IMR-90 (cell line): ENCODE measurements around the gene ATXN10. TPM values are rescaled to one million over a fixed set of nuclear protein-coding genes. Genes with fewer than 3 reads are reported as not detected.

Experiments
- ATAC-seq: fragments of 200-7000 bp; cut with Tn5 transposase; 2 replicates; pipeline ENCODE4 v1.9.1; 2020; ENCODE audit warnings: low read depth, mild to moderate bottlenecking, moderate library complexity
- BruUV-seq: library from RNA; stranded (reverse); fragments of 400-500 nt; replicated peaks from 2 replicates; lab custom pipeline; 2021; lab: Mats Ljungman, UMichigan
- CTCF ChIA-PET: fragments of 300-600 bp; formaldehyde crosslinking; extraction: SDS; loops from one replicate; lab custom pipeline; 2021; ENCODE audit warnings: antibody characterized with exemption; lab: Yijun Ruan, JAX
- POLR2A ChIA-PET: fragments of 300-600 bp; sonication (Branson Sonifier 250); formaldehyde crosslinking; loops from one replicate; lab custom pipeline; 2022; ENCODE audit warnings: antibody characterized with exemption; ENCODE audit not compliant: unreplicated experiment; lab: Charles Lee
- DNase-seq: peaks from one replicate; pipeline ENCODE4 v3.0.0; 2013
- H2AFZ ChIP-seq: replicated peaks from 2 replicates; pipeline ENCODE3; 2013; ENCODE audit warnings: low read length, mild to moderate bottlenecking; ENCODE audit not compliant: poor library complexity
- H2AK5ac ChIP-seq: 2 replicates; pipeline ENCODE4 v1.6.1; 2013; ENCODE audit warnings: low read depth, low read length, inconsistent platforms
- H2AK9ac ChIP-seq: replicated peaks from 2 replicates; pipeline ENCODE3; 2013; ENCODE audit warnings: mild to moderate bottlenecking, low read depth, low read length, moderate library complexity; ENCODE audit not compliant: poor library complexity
- H2BK120ac ChIP-seq: 2 replicates; pipeline ENCODE4 v1.6.1; 2013; ENCODE audit warnings: low read depth, low read length, inconsistent platforms
- H2BK15ac ChIP-seq: 3 replicates; pipeline ENCODE4 v1.6.1; 2013; ENCODE audit warnings: low read depth, low read length, inconsistent platforms
- H2BK20ac ChIP-seq: 2 replicates; pipeline ENCODE4 v1.6.1; 2013; ENCODE audit warnings: low read depth, mild to moderate bottlenecking, inconsistent platforms, low read length, moderate library complexity
- H2BK5ac ChIP-seq: 2 replicates; pipeline ENCODE4 v1.6.1; 2013; ENCODE audit warnings: mild to moderate bottlenecking, low read depth, low read length, inconsistent platforms; ENCODE audit not compliant: poor library complexity, severe bottlenecking
- H3K14ac ChIP-seq: replicated peaks from 2 replicates; pipeline ENCODE4 v1.6.1; 2013; ENCODE audit warnings: low read depth, low read length, inconsistent platforms
- H3K18ac ChIP-seq: 2 replicates; pipeline ENCODE4 v1.6.1; 2013; ENCODE audit warnings: low read depth, low read length, control low read depth
- H3K23ac ChIP-seq: 2 replicates; pipeline ENCODE4 v1.6.1; 2013; ENCODE audit warnings: low read depth, low read length, inconsistent platforms
- H3K27ac ChIP-seq: 2 replicates; pipeline ENCODE4 v1.5.1; 2013; ENCODE audit warnings: mild to moderate bottlenecking, control low read depth, low read length; ENCODE audit not compliant: insufficient read depth
- H3K27me3 ChIP-seq: 2 replicates; pipeline ENCODE4 v1.6.1; 2013; ENCODE audit warnings: low read length; ENCODE audit not compliant: control insufficient read depth, insufficient read depth
- H3K36me3 ChIP-seq: 2 replicates; pipeline ENCODE4 v1.6.1; 2013; ENCODE audit warnings: low read length, mixed read lengths; ENCODE audit not compliant: control insufficient read depth, insufficient read depth
- H3K4ac ChIP-seq: 2 replicates; pipeline ENCODE4 v1.6.1; 2013; ENCODE audit warnings: low read depth, low read length, inconsistent platforms
- H3K4me1 ChIP-seq: 2 replicates; pipeline ENCODE4 v1.6.1; 2013; ENCODE audit warnings: low read length, mixed read lengths; ENCODE audit not compliant: control insufficient read depth, insufficient read depth
- H3K4me2 ChIP-seq: 2 replicates; pipeline ENCODE4 v1.6.1; 2013; ENCODE audit warnings: low read depth, mild to moderate bottlenecking, control low read depth, low read length, moderate library complexity
- H3K4me3 ChIP-seq: 2 replicates; pipeline ENCODE4 v1.5.1; 2013; ENCODE audit warnings: low read depth, mild to moderate bottlenecking, control low read depth, low read length, moderate library complexity; ENCODE audit not compliant: insufficient read depth
- H3K56ac ChIP-seq: 2 replicates; pipeline ENCODE4 v1.6.1; 2013; ENCODE audit warnings: low read length, inconsistent platforms; ENCODE audit not compliant: insufficient read depth; ENCODE audit errors: extremely low read depth
- H3K79me1 ChIP-seq, 2 experiments: 2 replicates each; pipeline ENCODE4 v1.6.1; 2013; ENCODE audit warnings: low read length in 2 of 2, inconsistent platforms in 1 of 2, low read depth in 1 of 2
- H3K9ac ChIP-seq: 2 replicates; pipeline ENCODE4 v1.6.1; 2013; ENCODE audit warnings: low read depth, low read length, control low read depth
- H3K9me1 ChIP-seq: 2 replicates; pipeline ENCODE4 v1.6.1; 2013; ENCODE audit warnings: low read length, inconsistent platforms; ENCODE audit not compliant: insufficient read depth
- H3K9me3 ChIP-seq: 2 replicates; pipeline ENCODE4 v1.6.1; 2013; ENCODE audit warnings: low read length; ENCODE audit not compliant: control insufficient read depth, insufficient read depth
- H4K20me1 ChIP-seq: 2 replicates; pipeline ENCODE4 v1.6.1; 2013; ENCODE audit warnings: low read length, inconsistent platforms; ENCODE audit not compliant: insufficient read depth
- H4K5ac ChIP-seq: 2 replicates; pipeline ENCODE4 v1.6.1; 2013; ENCODE audit warnings: mild to moderate bottlenecking, low read depth, low read length, control low read depth
- H4K8ac ChIP-seq, 2 experiments: 2 replicates each; pipeline ENCODE4 v1.6.1; 2013; ENCODE audit warnings: low read depth in 2 of 2, low read length in 2 of 2, control low read depth in 1 of 2, inconsistent platforms in 1 of 2
- H4K91ac ChIP-seq: 2 replicates; pipeline ENCODE4 v1.6.1; 2013; ENCODE audit warnings: low read depth, low read length, inconsistent platforms; ENCODE audit not compliant: insufficient read depth
- BHLHE40 ChIP-seq: fragments of 150-350 bp; IDR thresholded peaks from 2 replicates; pipeline ENCODE4 v1.6.1; 2016; ENCODE audit warnings: mild to moderate bottlenecking, low read depth, low read length
- WGBS, 2 experiments: methylation state at CpG; one replicate each; pipeline versions ENCODE4 v1.1.5 to v1.1.7; 2013; ENCODE audit warnings: missing lambda C conversion rate in 2 of 2; ENCODE audit not compliant: insufficient read length in 1 of 2; ENCODE audit errors: extremely low coverage in 2 of 2; 5-methylcytosine and 5-hydroxymethylcytosine counted together
- dilution Hi-C: fragments of 300-500 bp; cut with HindIII; formaldehyde crosslinking; loops from one replicate; pipeline ENCODE4 v1.14.3; 2018; ENCODE audit warnings: low sequenced_read_pairs; ENCODE audit not compliant: unreplicated experiment
- in situ Hi-C: fragments of 300-500 bp; cut with MboI; formaldehyde crosslinking; loops from 3 replicates; pipeline ENCODE4 v1.14.3; 2019; ENCODE audit warnings: low sequenced_read_pairs, inconsistent platforms, mixed read lengths
- intact Hi-C: fragments of 100-400 bp; cut with micrococcal nuclease; formaldehyde crosslinking; loops from 2 replicates; pipeline ENCODE4 v1.10.0; 2022
- polyA plus RNA-seq, 3 experiments: library from polyadenylated mRNA; depleted of rRNA; stranded (reverse); fragments of >200 nt; gene quantifications; 2 replicates each; pipeline ENCODE4 v1.2.3, GENCODE V29; 2012; ENCODE audit warnings: low replicate concordance in 1 of 3
- total RNA-seq: library from RNA; depleted of rRNA; stranded (reverse); fragments of >200 nt; gene quantifications from 2 replicates; pipeline ENCODE4 v1.2.3, GENCODE V29; 2012

Gene ATXN10
- total and polyA plus RNA-seq, 2 of the 4 experiments (the other 2 are of a cell fraction), result 116 to 231 TPM

DNA sequence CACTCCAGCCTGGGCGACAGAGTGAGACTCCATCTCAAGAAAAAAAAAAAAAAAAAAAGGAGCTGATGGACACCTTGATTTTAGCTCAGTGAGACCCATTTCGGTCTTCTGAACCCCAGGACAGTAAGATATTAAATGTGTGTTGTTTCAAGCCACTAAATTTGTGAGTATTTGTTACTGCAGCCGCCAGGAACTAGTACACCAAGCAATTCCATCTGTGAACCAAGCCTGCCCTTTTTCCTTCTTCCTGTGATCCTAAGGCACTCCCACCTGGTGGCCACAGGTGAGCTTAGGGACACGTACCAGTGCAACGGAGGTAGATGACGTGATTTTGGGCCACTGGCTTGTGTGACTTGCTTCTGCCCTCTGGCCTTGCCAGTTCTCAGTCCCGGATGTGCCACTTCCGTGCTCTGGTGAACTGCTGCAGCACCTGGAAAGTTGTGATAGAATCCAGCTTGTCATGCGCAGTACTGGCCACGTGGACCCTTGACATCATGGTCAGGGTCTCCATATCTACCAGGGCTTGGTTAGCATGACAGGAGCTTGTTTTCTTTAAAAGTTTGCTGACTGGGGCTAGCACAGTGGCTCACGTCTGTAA lies 19.6 kb upstream of the ATXN10 start:
- Histone ChIP-seq H2BK120ac (no peak overlapping the region), H3K9me1 (0 out of 2 replicates have a peak, but pooled peaks cover 4% of the 10 kb centered on the region), H3K18ac (no peak overlapping the region), H2BK5ac (no peak overlapping the region), H4K20me1 (no peaks in the 10 kb centered on the region), H3K14ac (no peak overlapping the region), H3K4ac (no peak overlapping the region), H3K9me3 (peaks cover 1% of the 10 kb centered on the region; the same call in 1 of the 2 replicates), H2BK15ac (no peak overlapping the region), H2AFZ (no peak overlapping the region), H4K91ac (no peak overlapping the region), H3K4me1 (peaks cover 5% of the 10 kb centered on the region; the same call in 1 of the 2 replicates), H4K5ac (no peak overlapping the region), H3K56ac (no peak overlapping the region), H3K4me2 (no peak overlapping the region), H3K79me1 (no peaks in the 10 kb centered on the region), H3K27me3 (peaks cover 3% of the 10 kb centered on the region), H3K4me3 (no peak overlapping the region), H2AK9ac (no peak overlapping the region), H3K27ac (no peak overlapping the region), H2BK20ac (no peak overlapping the region), H3K9ac (no peak overlapping the region), H3K23ac (no peak overlapping the region), H3K36me3 (no peaks in the 10 kb centered on the region), H4K8ac (no peak overlapping the region), H2AK5ac (no peak overlapping the region)
- no peak for ATAC-seq
- BruUV-seq, result no TSS peak
- POLR2A ChIA-PET, result no interaction called here
- intact Hi-C loops, result no loop called here
- TF ChIP-seq BHLHE40, result no peak
- DNase-seq, result no peak
- in situ Hi-C loops, result loop anchor here (10.0 kb wide), 1 partner anchor 193 kb away; no protein-coding TSS in a partner anchor
- 98% methylated on average over 6 of the region's 11 CpGs; no CpG with 5 or more reads in 1 of the 2 experiments for WGBS, 2 experiments
- CTCF ChIA-PET, result interaction anchor here (0.6 kb wide), 1 partner anchor 80 kb away, joined by 3 read pairs; no protein-coding TSS in a partner anchor
- dilution Hi-C loops, result no loop called here
